Right lobe of liver (tissue), 6 donors: Measurements from ENCODE around the gene CCDC127. TPM values are rescaled to one million over a fixed set of nuclear protein-coding genes. Genes with fewer than 3 reads are reported as not detected.

Source experiments
- ATAC-seq, 4 donors: fragments of 200-7000 bp; cut with Tn5 transposase; one replicate each; pipeline ENCODE4 v1.9.1; 2020; ENCODE audit warnings: mild to moderate bottlenecking in 4 of 4, moderate library complexity in 4 of 4
- DNase-seq, 3 donors: peaks; one replicate each; pipeline ENCODE4 v3.0.0-alpha.2; 2020
- H3K27ac ChIP-seq, 3 donors: fragments of 200-600 bp; one replicate each; pipeline ENCODE4 v1.8.0; 2022
- H3K27me3 ChIP-seq, 2 donors: fragments of 200-600 bp; one replicate each; pipeline ENCODE4 v1.8.0; 2022
- H3K36me3 ChIP-seq, 4 donors: fragments of 200-600 bp; sonication (generic) in 1 of 4; one replicate each; pipeline versions ENCODE4 v1.5.1 to v1.8.0; 2017 to 2022; ENCODE audit warnings: control low read depth in 1 of 4
- H3K4me1 ChIP-seq, 4 donors: fragments of 200-600 bp; sonication (generic) in 1 of 4; one replicate each; pipeline versions ENCODE4 v1.5.1 to v1.8.0; 2017 to 2022; ENCODE audit warnings: control low read depth in 1 of 4
- H3K4me3 ChIP-seq, 3 donors: fragments of 200-600 bp; one replicate each; pipeline ENCODE4 v1.8.0; 2022
- H3K9me3 ChIP-seq, 4 donors: fragments of 200-600 bp; sonication (generic) in 1 of 4; one replicate each; pipeline versions ENCODE4 v1.5.1 to v1.8.0; 2017 to 2022; ENCODE audit warnings: control low read depth in 1 of 4
- POLR2A ChIP-seq: fragments of 450-650 bp; IDR thresholded peaks from one replicate; pipeline ENCODE4 v1.6.1; 2017; ENCODE audit warnings: antibody characterized with exemption, mild to moderate bottlenecking
- WGBS: methylation state at CpG from one replicate; pipeline ENCODE4 v1.1.6; 2018; ENCODE audit warnings: low coverage, low lambda C conversion rate; ENCODE audit not compliant: insufficient coverage; ENCODE audit errors: missing lambda C conversion rate; 5-methylcytosine and 5-hydroxymethylcytosine counted together
- intact Hi-C, 2 donors: fragments of 100-400 bp; cut with DNase I; formaldehyde crosslinking; loops; one replicate each; pipeline versions ENCODE4 v1.11.2 to v1.14.1; 2022
- total RNA-seq, 6 experiments: library from RNA; depleted of rRNA in 2 of 6; stranded (reverse); fragments of >200 nt in 2 of 6; fragmentation: NEBNext Ultra II Directional in 3 of 6; extraction: Animal tissue kit (Norgen Biotek cat#: 25700) in 3 of 6; gene quantifications; one replicate each; pipeline versions ENCODE4 v1.1.0 to v1.2.4, GENCODE V29; 2016 to 2023
- TF ChIP-seq, protein P1 (sequence below), 4 donors: fragments of 200-600 bp in 3 of 4; fragments of 450-650 bp in 1 of 4; IDR thresholded peaks; one replicate each; pipeline versions ENCODE4 v1.5.1 to v1.8.0; 2016 to 2022; ENCODE audit warnings: antibody characterized with exemption in 4 of 4, mild to moderate bottlenecking in 2 of 4
- donor health status: DM: no; HTN: yes; CAD: no.
- donor health status: DM: no; HTN: no; CAD: no.
- donor health status: DM: no; HTN: no; CAD: no.
- donor health status: DM: no; HTN: yes; CAD: no.
- donor health status: DM: no; HTN: yes; CAD: no.

CCDC127 gene
- total RNA-seq, 6 experiments from 2014 or later = 1.2 to 3.6 (median 2.2) TPM

DNA sequence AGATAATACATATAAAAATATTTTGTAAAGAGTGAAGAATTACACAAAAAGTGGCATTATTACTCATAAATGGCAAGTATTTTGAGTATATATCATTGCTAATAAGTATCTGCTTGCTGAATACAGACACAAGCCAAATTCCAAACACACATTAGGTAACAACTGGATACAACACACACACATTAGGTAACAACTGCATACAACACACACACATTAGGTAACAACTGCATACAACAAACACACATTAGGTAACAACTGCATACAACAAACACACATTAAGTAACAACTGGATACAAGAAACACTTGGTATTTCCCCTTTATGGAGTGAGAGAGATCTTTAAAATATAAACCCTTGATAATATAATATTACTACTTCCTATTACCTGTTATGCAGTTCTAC is 13.5 kb downstream of the CCDC127 start:
- intact Hi-C loops = no loop called here
- Histone ChIP-seq H3K27ac (no peak overlapping the region), H3K9me3 (no peaks in the 10 kb centered on the region), H3K36me3 (peaks cover 0 to 8% (median 3%) of the 10 kb centered on the region in 4 donors), H3K4me3 (no peak overlapping the region), H3K27me3 (no peaks in the 10 kb centered on the region), H3K4me1 (no peaks in the 10 kb centered on the region)
- ATAC-seq (no peak), DNase-seq (no peak)
- TF ChIP-seq, protein P1, sequence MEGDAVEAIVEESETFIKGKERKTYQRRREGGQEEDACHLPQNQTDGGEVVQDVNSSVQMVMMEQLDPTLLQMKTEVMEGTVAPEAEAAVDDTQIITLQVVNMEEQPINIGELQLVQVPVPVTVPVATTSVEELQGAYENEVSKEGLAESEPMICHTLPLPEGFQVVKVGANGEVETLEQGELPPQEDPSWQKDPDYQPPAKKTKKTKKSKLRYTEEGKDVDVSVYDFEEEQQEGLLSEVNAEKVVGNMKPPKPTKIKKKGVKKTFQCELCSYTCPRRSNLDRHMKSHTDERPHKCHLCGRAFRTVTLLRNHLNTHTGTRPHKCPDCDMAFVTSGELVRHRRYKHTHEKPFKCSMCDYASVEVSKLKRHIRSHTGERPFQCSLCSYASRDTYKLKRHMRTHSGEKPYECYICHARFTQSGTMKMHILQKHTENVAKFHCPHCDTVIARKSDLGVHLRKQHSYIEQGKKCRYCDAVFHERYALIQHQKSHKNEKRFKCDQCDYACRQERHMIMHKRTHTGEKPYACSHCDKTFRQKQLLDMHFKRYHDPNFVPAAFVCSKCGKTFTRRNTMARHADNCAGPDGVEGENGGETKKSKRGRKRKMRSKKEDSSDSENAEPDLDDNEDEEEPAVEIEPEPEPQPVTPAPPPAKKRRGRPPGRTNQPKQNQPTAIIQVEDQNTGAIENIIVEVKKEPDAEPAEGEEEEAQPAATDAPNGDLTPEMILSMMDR (IDR thresholded peaks at IDR 0.05) = no peak
- no peak for TF ChIP-seq POLR2A

DNA sequence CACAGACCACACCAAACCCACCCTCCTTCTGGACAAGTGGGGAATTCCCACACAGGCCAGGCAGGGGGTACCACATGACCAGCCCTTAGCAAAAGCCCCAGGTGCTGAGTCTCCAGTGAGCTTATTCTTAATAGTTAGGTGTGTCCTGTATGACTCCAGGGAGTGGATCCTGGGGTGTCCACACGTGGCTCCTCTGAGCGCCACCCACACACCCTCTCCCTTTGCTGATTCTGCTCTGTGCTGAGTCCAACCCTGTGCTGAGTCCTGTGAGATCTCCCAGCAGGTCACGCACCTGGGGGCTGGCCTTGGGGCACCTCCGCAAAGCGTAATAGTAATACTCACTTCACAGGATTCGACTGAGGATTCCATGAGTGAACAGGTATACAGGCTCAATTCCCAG is 14.0 kb downstream of the CCDC127 start:
- no peaks in the 10 kb centered on the region for H3K9me3 ChIP-seq

DNA sequence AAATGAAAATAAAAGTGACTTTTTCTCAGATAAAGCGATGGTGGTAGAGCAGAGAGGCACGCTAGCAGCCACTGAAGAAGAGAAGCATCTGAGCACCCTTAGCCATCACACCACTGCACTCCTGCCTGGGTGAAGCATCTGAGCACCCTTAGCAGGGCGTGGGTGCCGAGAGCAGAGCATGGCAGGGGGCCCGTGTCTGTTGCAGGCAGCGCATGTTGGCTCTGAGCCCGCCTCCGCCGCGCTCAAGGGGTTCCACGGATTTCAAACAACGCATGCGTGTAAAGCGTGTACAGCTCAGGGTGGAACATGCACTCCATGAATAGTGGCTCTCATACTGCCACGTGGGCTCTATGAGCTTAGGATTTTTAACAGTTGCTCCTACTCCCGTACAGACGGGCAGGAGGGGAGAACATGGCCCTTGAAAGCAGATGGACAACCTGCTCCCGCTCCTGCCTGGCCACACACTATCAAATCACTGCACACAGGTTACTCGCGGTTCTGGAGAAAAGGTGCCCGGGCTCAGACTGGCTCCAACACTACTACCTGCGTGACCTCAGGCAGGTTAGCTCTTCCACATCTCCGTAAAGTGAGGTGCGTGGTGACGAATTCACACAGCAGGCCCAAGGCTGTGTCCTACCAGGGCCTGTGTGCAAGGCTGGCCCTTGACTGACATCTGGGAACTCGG is 14.6 kb downstream of the CCDC127 start:
- Histone ChIP-seq H3K27ac (no peak overlapping the region), H3K4me3 (no peak overlapping the region), H3K9me3 (no peaks in the 10 kb centered on the region), H3K4me1 (no peaks in the 10 kb centered on the region), H3K36me3 (peaks cover 0 to 8% (median 3%) of the 10 kb centered on the region in 4 donors), H3K27me3 (no peaks in the 10 kb centered on the region)
- 83% methylated on average over 1 of the region's 26 CpGs for WGBS
- DNase-seq = no peak
- ATAC-seq = no peak
- intact Hi-C loops = no loop called here
- TF ChIP-seq, protein P1 (IDR thresholded peaks at IDR 0.05) = no peak
- no peak for TF ChIP-seq POLR2A

More for the DNA sequence above, 14.0 kb downstream of the CCDC127 start:
- no peak overlapping the region for H3K27ac ChIP-seq
- no peak for TF ChIP-seq POLR2A
- TF ChIP-seq, protein P1 (IDR thresholded peaks at IDR 0.05) = no peak
- H3K4me1 ChIP-seq = no peaks in the 10 kb centered on the region
- no peaks in the 10 kb centered on the region for H3K27me3 ChIP-seq
- ATAC-seq (no peak), DNase-seq (peak in 1 of 3 donors; percentile 20)
- 80% methylated on average over 4 of the region's 6 CpGs for WGBS
- intact Hi-C loops = no loop called here
- H3K36me3 ChIP-seq = peaks cover 0 to 8% (median 3%) of the 10 kb centered on the region in 4 donors
- H3K4me3 ChIP-seq = no peak overlapping the region

DNA sequence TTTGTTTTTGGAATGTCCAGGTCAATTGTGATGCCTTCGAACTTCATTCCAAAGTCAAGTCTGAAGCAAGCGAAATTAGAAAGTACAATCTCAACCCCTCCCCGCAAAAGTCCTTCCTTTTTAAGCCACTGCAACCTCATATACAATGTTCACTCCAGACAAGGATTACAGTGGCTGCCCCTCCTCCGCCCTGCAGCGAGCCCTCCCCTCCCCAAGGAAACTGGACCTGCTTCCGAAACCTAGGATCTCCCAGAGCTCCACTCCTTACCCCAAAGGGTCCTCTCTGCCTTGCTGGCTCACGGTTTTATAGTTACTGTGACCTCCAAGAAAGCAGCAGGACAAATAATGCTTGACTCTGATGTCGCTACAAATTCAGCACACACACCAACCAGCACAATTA is 16.3 kb downstream of the CCDC127 start:
- no peak for TF ChIP-seq POLR2A
- TF ChIP-seq, protein P1 (IDR thresholded peaks at IDR 0.05) = no peak
- Histone ChIP-seq H3K27me3 (no peaks in the 10 kb centered on the region), H3K36me3 (peaks cover 0 to 8% (median 3%) of the 10 kb centered on the region in 4 donors), H3K4me1 (no peaks in the 10 kb centered on the region), H3K9me3 (no peaks in the 10 kb centered on the region), H3K27ac (no peak overlapping the region), H3K4me3 (no peak overlapping the region)
- intact Hi-C loops = no loop called here
- no peak for ATAC-seq
- WGBS = 98% methylated on average over 6 of the region's 8 CpGs
- DNase-seq = peak in 1 of 3 donors; percentile 23
